ENCODE data around the gene ZNF672.

Gene ZNF672

GRCh38 chr1:248847181-248847955, 9.3 kb downstream of the ZNF672 start:
- Histone ChIP-seq H3K9me3 (ENCODE audit: insufficient read depth, low read length) (no peaks in the 10 kb centered on the region), H3K4me1 (ENCODE audit: insufficient read depth, insufficient read length) (peaks cover under 1% of the 10 kb centered on the region), H3K36me3 (ENCODE audit: insufficient read depth, insufficient read length, low read length) (peaks cover 87% of the 10 kb centered on the region), H3K9ac (ENCODE audit: insufficient read length, low read depth) (no peak overlapping the region), H3K4me3 (ENCODE audit: insufficient read length, low read depth) (no peak overlapping the region), H3K27me3 (ENCODE audit: insufficient read depth, insufficient read length) (no peaks in the 10 kb centered on the region)
- TF ChIP-seq YY1 (IDR thresholded peaks at IDR 0.05; ENCODE audit: insufficient read depth, insufficient read length) (no peak), ZNF274 (IDR thresholded peaks at IDR 0.05; ENCODE audit: low read depth, low read length) (no peak), SUZ12 (IDR thresholded peaks at IDR 0.05; ENCODE audit: extremely low read depth, insufficient read depth, insufficient read length) (no peak)
- no peak for DNase-seq (ENCODE audit: low read depth, low spot score)

DNA sequence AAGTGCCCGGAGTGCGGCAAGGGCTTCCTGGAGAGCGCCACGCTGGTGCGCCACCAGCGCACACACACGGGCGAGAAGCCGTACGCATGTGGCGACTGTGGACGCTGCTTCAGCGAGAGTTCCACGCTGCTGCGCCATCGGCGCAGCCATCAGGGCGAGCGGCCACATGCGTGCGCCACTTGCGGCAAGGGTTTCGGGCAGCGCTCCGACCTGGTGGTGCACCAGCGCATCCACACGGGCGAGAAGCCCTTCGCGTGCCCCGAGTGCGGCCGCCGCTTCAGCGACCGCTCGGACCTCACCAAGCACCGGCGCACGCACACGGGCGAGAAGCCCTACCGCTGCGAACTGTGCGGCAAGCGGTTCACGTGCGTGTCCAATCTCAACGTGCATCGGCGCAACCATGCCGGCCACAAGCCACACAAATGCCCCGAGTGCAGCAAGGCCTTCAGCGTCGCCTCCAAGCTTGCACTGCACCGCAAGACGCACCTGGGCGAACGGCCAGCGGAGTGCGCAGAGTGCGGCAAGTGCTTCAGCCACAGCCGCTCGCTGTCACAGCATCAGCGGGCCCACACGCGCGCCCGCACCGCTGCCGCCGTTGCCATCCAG, 10.0 kb downstream of the ZNF672 start:
- Histone ChIP-seq H3K27me3 (ENCODE audit: insufficient read depth, insufficient read length) (no peaks in the 10 kb centered on the region), H3K4me3 (ENCODE audit: insufficient read length, low read depth) (no peak overlapping the region), H3K36me3 (ENCODE audit: insufficient read depth, insufficient read length, low read length) (peaks cover 89% of the 10 kb centered on the region), H3K9me3 (ENCODE audit: insufficient read depth, low read length) (no peaks in the 10 kb centered on the region), H3K9ac (ENCODE audit: insufficient read length, low read depth) (no peak overlapping the region), H3K4me1 (ENCODE audit: insufficient read depth, insufficient read length) (no peaks in the 10 kb centered on the region)
- TF ChIP-seq YY1 (IDR thresholded peaks at IDR 0.05; ENCODE audit: insufficient read depth, insufficient read length) (no peak), SUZ12 (IDR thresholded peaks at IDR 0.05; ENCODE audit: extremely low read depth, insufficient read depth, insufficient read length) (no peak), ZNF274 (IDR thresholded peaks at IDR 0.05; ENCODE audit: low read depth, low read length) (no peak)
- DNase-seq (ENCODE audit: low read depth, low spot score) = no peak

DNA sequence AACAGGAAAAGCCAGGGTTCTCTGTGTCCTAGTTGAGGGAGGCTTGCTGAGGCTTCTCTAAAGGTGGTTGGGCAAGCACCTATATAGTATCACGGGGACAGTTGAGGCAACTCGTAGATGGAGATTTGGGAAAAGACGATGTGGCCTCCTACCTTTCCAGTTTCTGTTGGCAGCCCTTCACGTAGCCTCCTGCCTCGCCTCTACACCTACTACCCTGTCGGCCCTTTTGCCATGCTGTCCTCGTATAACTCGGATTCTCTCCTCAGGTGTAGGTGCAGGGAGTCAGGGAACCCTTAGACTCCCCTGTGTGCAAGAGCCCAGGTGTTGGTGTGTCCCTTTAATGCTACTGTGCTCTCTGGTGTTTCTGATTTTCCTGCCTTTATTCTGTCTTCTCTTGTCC, 10.6 kb downstream of the ZNF672 start:
- TF ChIP-seq ZNF274 (IDR thresholded peaks at IDR 0.05; ENCODE audit: low read depth, low read length) (no peak), YY1 (IDR thresholded peaks at IDR 0.05; ENCODE audit: insufficient read depth, insufficient read length) (no peak), SUZ12 (IDR thresholded peaks at IDR 0.05; ENCODE audit: extremely low read depth, insufficient read depth, insufficient read length) (no peak)
- Histone ChIP-seq H3K27me3 (ENCODE audit: insufficient read depth, insufficient read length) (no peaks in the 10 kb centered on the region), H3K4me1 (ENCODE audit: insufficient read depth, insufficient read length) (no peaks in the 10 kb centered on the region), H3K9ac (ENCODE audit: insufficient read length, low read depth) (no peak overlapping the region), H3K4me3 (ENCODE audit: insufficient read length, low read depth) (no peak overlapping the region), H3K9me3 (ENCODE audit: insufficient read depth, low read length) (no peaks in the 10 kb centered on the region), H3K36me3 (ENCODE audit: insufficient read depth, insufficient read length, low read length) (peaks cover 90% of the 10 kb centered on the region)
- DNase-seq (ENCODE audit: low read depth, low spot score) = no peak

DNA sequence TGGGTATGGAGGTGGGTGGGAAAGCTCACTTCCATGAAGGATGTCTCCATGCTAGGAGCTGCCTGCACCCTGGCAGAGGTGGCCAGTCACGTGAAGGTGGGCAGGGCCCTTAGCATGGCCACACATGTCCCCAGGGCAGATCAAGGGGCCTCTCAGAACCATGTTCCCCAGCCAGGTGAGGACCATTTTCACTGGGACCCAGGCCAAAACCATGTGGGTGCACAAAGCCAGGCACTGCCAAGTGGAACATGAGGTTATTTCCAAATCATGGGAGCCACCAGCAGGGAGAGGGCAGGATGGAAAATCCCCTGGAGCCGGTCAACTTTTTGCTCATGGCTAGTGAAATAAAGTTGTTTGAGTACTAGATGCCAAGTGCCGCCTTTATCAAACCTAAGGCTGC, 11.1 kb downstream of the ZNF672 start:
- no peak for DNase-seq (ENCODE audit: low read depth, low spot score)
- peaks cover 96% of the 10 kb centered on the region for H3K36me3 ChIP-seq (ENCODE audit: insufficient read depth, insufficient read length, low read length)
- no peaks in the 10 kb centered on the region for H3K4me1 ChIP-seq (ENCODE audit: insufficient read depth, insufficient read length)
- H3K27me3 ChIP-seq (ENCODE audit: insufficient read depth, insufficient read length) = no peaks in the 10 kb centered on the region
- no peak overlapping the region for H3K4me3 ChIP-seq (ENCODE audit: insufficient read length, low read depth)
- H3K9me3 ChIP-seq (ENCODE audit: insufficient read depth, low read length) = no peaks in the 10 kb centered on the region
- H3K9ac ChIP-seq (ENCODE audit: insufficient read length, low read depth) = no peak overlapping the region
- TF ChIP-seq SUZ12 (IDR thresholded peaks at IDR 0.05; ENCODE audit: extremely low read depth, insufficient read depth, insufficient read length) = no peak
- no peak for TF ChIP-seq YY1 (IDR thresholded peaks at IDR 0.05; ENCODE audit: insufficient read depth, insufficient read length)
- no peak for TF ChIP-seq ZNF274 (IDR thresholded peaks at IDR 0.05; ENCODE audit: low read depth, low read length)

DNA sequence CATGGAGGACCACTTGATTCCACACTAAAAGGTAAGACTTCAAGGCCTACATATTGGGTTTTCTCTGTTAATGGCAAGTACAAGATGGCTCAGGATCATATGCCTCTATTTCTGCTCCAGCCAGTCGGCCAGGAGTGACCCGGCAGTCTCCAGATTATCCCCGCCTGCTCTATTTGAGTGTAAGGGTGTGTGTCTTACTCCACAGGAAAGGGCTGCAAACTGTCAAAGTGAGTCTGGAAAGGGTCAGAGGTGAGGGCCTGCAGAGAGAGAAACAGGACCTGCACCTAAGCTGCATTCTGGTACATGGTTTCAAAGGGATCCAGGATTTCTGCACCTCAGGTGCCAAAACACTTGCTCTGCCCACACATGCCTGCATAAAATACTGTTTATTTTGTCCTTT, 11.6 kb downstream of the ZNF672 start:
- no peaks in the 10 kb centered on the region for H3K4me1 ChIP-seq (ENCODE audit: insufficient read depth, insufficient read length)
- no peak overlapping the region for H3K9ac ChIP-seq (ENCODE audit: insufficient read length, low read depth)
- H3K9me3 ChIP-seq (ENCODE audit: insufficient read depth, low read length) = no peaks in the 10 kb centered on the region
- H3K4me3 ChIP-seq (ENCODE audit: insufficient read length, low read depth) = no peak overlapping the region
- H3K27me3 ChIP-seq (ENCODE audit: insufficient read depth, insufficient read length) = no peaks in the 10 kb centered on the region
- no peak for DNase-seq (ENCODE audit: low read depth, low spot score)
- TF ChIP-seq ZNF274 (IDR thresholded peaks at IDR 0.05; ENCODE audit: low read depth, low read length) (no peak), YY1 (IDR thresholded peaks at IDR 0.05; ENCODE audit: insufficient read depth, insufficient read length) (no peak), SUZ12 (IDR thresholded peaks at IDR 0.05; ENCODE audit: extremely low read depth, insufficient read depth, insufficient read length) (no peak)
- peaks cover 97% of the 10 kb centered on the region for H3K36me3 ChIP-seq (ENCODE audit: insufficient read depth, insufficient read length, low read length)

GRCh38 chr1:248850124-248850523, 12.1 kb downstream of the ZNF672 start:
- TF ChIP-seq SUZ12 (IDR thresholded peaks at IDR 0.05; ENCODE audit: extremely low read depth, insufficient read depth, insufficient read length) (no peak), ZNF274 (IDR thresholded peaks at IDR 0.05; ENCODE audit: low read depth, low read length) (no peak), YY1 (IDR thresholded peaks at IDR 0.05; ENCODE audit: insufficient read depth, insufficient read length) (no peak)
- H3K4me3 ChIP-seq (ENCODE audit: insufficient read length, low read depth) = no peak overlapping the region
- no peaks in the 10 kb centered on the region for H3K9me3 ChIP-seq (ENCODE audit: insufficient read depth, low read length)
- H3K27me3 ChIP-seq (ENCODE audit: insufficient read depth, insufficient read length) = no peaks in the 10 kb centered on the region
- no peaks in the 10 kb centered on the region for H3K4me1 ChIP-seq (ENCODE audit: insufficient read depth, insufficient read length)
- H3K36me3 ChIP-seq (ENCODE audit: insufficient read depth, insufficient read length, low read length) = peaks cover 98% of the 10 kb centered on the region
- DNase-seq (ENCODE audit: low read depth, low spot score) = no peak
- no peak overlapping the region for H3K9ac ChIP-seq (ENCODE audit: insufficient read length, low read depth)

- no peak overlapping the region for H3K9ac ChIP-seq (ENCODE audit: insufficient read length, low read depth)
- H3K9me3 ChIP-seq (ENCODE audit: insufficient read depth, low read length) = no peaks in the 10 kb centered on the region
- TF ChIP-seq SUZ12 (IDR thresholded peaks at IDR 0.05; ENCODE audit: extremely low read depth, insufficient read depth, insufficient read length) (no peak), YY1 (IDR thresholded peaks at IDR 0.05; ENCODE audit: insufficient read depth, insufficient read length) (no peak), ZNF274 (IDR thresholded peaks at IDR 0.05; ENCODE audit: low read depth, low read length) (no peak)
- no peaks in the 10 kb centered on the region for H3K27me3 ChIP-seq (ENCODE audit: insufficient read depth, insufficient read length)
- no peaks in the 10 kb centered on the region for H3K4me1 ChIP-seq (ENCODE audit: insufficient read depth, insufficient read length)
- no peak overlapping the region for H3K4me3 ChIP-seq (ENCODE audit: insufficient read length, low read depth)
- peaks cover 98% of the 10 kb centered on the region for H3K36me3 ChIP-seq (ENCODE audit: insufficient read depth, insufficient read length, low read length)
- DNase-seq (ENCODE audit: low read depth, low spot score) = no peak
Observed at GRCh38 chr1:248850536-248851251, 12.7 kb downstream of the ZNF672 start.
